Stimulated activated CD4-positive, alpha-beta T cell treated with anti-CD3 and anti-CD28 coated beads, Interleukin-4, amount 100 ng/mL, for 24 hours (primary cell): ENCODE data around the gene ATP5PO.
"Not testable (repeated sequence)": the region's sequence is repeated elsewhere in the genome, so short reads cannot be mapped to it uniquely, and the experiment has no call there.

ENCODE experiments used
- DNase-seq: peaks from one replicate; pipeline ENCODE4 v3.0.0-alpha.2; 2020

Gene ATP5PO

DNA sequence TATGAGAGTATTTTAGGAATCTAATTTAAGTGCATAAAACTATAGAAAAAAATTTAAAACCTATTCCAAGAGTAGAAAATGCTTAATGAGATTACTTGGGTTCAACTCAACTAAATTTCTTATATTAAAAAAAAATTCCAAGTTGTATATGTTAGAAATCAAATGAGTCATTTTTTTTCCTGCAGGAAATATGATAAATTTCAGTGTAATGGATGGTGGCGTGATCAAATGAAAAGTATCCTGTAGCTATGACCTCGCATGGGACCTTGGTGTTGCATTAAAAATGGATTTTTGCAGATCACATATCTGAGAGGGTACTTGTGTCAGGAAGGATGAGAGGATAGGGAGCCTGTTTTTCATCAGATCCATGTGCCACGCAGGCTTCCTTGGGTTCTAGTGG, 17.9 kb downstream of the ATP5PO start:
- no peak for DNase-seq

DNA sequence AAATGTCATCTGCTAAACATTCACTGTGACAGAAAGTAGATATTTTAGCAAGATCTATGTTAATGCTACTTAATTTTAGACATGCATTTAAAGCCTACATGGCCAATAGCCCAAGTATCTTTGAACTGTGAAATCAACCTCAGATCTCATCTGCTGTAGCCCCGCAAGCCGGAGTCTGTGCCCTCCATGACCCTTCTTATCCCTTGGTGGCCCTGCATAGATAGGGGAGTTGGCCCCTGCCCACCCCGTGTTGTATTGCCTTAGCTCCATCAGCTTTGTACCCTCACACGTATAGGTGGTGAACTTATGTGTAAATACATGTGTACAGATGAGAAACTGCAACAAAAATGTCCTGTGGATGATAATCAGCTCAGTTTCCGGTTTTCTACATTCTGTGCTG, 18.5 kb downstream of the ATP5PO start:
- no peak for DNase-seq

DNA sequence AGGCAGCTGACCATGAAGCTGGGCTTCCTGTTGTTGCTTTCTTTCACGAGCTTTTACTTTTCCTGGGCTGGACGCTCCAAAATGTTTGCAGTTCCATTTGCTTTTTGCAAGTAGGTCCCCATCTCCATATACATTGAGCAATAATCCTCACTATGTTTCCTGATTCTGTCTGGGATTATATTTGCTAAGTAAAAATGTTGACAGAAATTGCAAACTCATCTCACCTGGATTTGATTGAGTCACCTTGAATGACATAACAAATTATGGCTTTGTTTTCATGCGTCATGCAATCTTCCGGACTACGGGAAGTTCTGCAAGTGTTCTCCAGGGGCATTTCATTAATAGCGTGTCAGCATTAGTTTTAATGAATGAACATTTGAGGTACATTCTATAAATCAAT, 18.9 kb downstream of the ATP5PO start:
- DNase-seq: no peak

DNA sequence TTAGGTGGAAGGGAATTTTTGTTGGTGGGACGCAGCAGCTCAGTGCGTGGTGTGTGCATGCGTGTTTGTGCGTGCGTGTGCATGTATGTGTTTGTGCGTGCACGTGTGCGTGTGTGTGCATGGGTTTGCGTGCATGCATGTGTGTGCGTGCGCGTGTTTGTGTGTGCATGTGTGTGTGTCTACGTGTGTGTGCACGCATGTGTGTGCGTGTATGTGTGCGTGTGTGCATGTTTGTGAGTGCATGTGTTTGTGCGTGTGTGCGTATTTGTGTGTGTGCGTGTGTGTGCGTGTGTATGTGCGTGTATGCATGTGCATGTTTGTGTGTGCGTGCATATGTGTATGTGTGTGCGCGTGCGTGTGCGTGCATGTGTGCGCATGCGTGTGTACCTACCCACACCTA, 20.2 kb downstream of the ATP5PO start:
- no peak for DNase-seq

DNA sequence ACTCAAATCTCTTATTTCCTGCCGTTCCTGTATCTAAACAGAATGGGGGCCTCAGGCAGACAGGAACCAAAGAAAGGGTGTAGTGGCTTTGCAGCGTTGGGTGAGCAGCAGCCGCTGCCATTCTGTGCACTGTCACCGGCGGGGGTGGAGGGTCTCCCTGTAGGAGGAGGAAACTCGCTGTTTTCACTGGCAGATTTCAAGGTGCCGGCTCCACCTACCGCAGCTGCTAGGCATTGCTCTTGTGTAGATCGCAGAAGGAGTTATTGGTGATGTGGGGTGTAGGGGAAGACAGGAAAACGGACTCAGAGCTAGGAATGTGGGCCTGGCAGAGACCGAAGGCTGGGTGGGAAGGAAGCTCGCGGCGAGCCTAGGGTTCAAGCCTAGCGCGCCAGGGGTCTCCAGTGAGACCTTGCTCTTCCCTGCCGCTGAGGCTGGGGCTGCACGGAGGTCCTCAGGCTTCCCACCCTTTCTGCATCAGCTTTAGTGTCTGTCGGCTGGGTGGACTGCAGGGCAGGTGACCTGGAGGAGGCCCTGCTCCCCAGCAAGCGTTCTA, 20.8 kb downstream of the ATP5PO start:
- DNase-seq: peak; percentile 76

DNA sequence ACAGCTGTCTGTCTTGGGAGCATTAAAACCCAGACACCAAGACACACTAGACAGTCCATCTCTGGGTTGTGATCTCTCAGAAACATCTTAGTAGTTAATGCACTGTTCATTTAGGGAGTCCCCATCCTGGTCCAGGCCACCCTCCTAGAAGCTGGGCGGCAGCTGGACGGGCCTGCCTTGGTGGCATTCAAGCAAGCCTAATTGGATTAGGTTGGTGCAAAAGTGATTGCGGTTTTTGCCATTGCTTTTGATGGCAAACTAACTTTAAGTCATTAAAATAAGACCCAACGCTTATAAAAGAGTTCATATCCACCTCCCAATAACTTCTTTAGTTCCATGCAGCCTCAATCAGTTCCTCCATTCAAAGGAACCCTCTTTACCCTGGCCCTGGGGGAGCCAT, 21.7 kb downstream of the ATP5PO start:
- no peak for DNase-seq

DNA sequence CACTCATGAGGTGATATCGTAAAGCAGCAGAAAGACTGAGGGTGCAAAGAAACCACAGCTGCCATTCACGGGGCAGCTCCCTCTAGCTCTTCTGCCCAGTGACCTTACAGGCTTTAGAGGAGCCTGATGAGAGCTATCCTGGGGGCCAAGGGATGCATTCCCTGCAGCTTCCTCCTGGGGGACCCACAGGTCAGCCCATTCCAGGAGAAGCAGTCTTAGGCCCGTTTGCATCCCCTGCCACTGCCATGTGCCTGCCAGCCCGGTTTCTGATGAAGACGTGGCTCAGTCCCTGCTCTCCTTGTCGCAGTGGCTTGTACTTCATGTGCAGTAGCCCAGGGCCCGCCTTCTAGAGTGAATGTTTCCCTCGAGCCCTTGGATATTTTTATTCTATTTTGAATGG, 22.8 kb downstream of the ATP5PO start:
- DNase-seq: no peak

DNA sequence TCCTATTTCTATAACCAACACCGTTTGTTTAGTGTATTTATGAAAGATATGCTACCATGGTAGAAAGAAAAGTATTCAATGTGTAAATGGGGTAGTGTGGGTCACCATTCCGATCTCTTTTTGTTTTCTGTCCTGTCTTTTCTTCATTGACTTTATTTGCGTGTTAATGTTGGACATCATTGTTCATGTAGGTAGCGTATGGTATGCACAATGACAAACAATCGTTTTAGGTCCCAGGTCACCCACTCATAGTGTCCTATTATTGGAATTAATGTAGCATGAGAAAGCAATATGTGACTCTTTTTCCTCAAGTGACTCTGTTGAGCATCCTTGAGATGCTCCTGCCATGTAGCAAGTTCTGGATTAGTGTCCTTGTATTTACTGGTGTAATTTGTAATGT, 25.4 kb downstream of the ATP5PO start:
- DNase-seq: no peak

DNA sequence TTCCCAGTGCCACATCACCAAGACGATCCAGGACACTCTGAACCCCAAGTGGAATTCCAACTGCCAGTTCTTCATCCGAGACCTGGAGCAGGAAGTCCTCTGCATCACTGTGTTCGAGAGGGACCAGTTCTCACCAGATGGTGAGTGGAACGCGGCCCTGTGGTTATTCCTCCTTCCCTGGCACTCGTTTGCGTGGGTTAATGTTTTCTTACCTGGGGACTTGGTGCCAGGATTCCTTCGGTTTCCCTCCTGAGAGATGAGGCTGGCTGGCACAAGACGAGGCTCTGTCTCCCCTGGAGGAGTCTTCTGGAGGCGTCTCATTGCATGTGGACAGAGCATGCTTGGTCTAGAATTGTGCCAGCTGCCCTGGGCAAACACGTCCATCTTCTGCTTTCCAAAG, 29.3 kb downstream of the ATP5PO start:
- DNase-seq: no peak

DNA sequence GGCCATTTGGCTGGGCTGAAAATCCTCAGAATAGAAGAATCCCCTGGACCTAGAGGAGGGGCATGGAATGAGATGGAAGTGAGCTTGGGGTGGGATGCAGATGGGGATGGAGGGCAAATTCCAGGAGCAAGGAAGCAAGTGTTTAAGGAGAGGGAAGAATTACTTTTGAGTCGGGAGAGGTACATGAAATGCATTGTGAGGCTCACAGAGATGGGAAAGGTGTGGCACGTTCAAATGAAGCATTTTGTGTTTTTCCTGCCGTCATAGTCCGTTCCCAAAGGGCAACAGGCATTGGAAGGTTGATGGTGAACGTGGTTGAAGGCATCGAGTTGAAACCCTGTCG, 30.5 kb downstream of the ATP5PO start:
- DNase-seq: no peak

DNA sequence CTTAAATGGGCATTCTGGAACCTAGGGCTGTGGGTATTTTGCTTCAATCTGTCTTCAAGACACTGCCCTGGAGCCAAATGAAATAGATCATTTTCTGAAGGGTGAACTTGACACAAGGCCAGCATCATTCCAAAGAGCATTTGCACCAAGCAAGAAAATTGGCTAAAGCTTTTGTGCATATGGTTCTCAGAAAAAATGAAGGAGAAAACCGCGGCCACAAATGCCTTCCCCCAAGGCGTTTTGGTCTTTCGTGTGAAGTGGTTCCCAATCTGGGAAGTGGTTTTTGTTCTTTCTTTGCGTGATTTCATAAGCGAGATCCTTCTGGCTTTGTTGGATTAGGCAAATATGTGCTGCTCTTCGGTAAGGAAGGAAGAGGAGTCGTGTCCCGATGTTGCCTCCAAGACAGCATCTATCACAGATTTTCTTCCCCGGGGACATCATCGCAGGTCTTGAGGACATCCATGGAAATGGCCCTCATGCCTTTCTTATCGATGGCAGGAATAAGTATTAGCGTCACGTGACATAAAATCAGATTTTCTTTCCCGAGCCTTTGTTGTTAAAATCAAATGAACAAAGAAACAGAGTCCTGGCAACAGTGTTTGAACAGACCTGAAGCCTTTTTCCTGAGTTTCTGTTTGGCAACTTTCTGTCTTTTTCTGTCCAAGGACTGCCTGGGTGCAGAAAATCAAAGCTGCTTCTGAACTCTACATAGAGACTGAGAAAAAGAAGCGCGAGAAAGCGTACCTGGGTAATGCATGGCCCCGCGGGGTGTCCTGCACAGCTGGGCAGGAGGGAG, 31.0 kb downstream of the ATP5PO start:
- DNase-seq: no peak

DNA sequence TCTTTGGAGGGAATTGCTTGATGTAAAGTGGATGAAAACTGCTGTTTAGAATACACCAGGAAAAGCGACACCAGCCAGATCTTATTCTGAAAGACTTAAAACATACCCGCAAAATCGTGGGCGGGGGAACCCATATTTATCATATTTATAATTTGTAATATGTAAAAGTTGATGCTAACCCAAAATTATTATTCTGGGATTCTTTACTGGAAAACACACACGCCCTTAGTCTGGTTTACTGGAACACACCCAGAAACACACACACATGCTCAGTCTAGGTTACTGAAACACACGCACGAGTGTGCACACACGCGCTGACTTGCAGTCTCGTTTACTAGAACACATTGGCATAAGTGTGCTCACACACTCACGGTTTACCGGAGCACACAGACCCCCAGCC, 32.5 kb downstream of the ATP5PO start:
- no peak for DNase-seq

DNA sequence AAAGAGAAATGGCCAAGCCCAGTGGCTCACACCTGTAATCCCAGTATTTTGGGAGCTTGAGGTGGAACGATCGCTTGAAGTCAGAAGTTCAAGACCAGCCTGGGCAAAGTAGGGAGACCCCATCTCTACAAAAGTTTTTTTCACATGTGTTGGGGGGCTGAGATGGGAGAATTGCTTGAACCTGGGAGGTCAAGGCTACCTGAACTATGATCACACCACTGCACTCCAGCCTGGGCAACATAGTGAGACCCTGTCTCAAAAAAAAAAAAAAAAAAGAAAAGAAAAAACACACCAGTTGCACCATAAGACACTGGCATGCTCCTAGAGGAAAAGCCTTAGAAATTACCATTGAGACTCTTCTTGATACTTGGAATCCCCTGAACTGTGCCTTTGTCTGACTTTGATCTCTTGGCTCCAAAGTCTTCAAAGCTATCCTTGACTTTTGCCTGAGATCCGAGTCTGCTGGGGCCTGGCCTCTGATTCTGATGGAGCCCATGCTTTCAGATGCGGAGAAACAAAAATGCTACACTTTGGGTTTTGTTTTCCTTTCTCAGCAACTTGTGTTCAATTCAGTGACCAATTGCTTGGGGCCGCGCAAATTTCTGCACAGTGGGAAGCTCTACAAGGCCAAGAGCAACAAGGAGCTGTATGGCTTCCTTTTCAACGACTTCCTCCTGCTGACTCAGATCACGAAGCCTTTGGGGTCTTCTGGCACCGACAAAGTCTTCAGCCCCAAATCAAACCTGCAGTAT, 33.7 kb downstream of the ATP5PO start:
- DNase-seq: no peak

DNA sequence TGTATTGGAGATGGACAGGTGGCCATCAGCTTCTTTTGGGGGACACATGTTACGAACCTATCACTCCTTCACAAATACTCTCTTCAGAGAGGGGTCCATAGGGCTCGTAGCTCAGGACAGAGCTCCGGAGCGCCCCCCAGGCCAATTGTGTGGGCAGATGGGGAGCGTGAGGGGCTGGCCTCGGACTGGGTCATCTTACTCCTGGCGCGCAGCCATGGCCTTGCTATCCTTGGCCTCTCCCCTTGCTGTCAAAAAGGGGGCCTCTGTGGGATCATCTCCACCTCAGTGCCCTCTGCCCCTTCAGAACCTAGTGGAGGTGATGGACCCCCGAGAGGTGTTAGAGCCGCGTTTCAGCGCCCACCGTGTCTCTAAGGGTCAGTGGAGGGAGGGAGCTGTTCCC, 35.0 kb downstream of the ATP5PO start:
- no peak for DNase-seq

DNA sequence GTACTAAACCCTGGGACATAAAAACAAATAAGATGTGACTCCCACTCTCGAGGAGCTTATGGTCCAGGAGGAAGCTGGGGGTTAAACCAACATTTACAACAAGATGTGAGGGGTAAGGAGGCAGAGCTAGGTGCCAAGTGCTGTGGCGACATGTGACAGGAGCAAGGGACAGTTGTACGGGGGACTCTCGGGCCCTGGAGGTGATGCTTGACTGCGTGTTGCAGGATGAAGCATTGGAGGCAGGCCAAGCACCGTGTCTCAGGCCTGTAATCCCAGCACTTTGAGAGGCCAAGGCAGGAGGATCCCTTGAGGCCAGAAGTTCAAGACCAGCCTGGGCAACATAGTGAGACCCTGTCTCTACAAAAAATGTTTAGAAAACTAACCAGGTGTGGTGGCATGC, 36.8 kb downstream of the ATP5PO start:
- no peak for DNase-seq

DNA sequence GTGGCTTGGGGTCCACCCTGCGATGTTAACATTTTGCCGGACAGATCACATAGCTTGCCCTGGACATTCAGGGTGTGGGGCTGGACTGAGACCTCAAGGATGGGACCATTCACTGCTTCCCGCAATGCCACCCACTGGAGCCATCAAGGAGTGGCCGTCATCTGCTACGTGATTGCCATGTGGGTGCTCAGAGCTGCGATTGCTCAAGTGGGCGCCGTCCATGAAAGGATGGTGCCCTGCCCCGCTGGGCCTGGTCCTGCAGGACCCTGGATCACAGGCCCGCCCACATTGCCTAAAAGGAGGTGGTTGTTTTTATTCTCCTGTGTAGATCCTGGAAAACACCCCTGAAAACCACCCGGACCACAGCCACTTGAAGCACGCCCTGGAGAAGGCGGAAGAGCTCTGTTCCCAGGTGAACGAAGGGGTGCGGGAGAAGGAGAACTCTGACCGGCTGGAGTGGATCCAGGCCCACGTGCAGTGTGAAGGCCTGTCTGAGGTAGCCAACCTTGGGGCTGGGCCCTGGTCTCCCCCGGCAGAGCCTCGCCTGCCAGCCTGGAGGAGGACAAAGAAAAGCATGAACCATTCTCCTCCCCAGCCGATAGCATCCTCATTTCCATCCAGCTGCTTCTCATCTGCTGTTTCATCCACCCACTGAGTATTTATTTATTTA, 40.4 kb downstream of the ATP5PO start:
- DNase-seq: no peak

DNA sequence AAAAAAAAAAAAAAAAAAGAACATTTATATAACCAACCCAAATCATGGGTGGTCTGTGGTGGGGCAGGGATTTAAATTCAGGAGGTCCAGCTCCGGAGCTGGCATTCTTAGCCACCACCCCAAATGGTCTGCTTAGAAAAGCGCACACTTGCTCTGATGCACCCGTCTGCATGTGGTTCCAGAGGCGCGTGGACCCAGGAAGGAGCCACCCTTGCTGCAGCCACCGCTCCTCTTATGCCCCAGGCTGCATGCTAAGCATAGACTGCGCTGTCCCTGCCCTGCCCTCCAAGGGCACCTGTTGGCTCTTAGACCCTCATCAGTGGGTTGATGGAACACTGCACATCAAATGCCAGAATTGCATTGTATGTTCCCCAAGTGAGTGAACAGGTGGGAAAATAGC, 41.4 kb downstream of the ATP5PO start:
- no peak for DNase-seq

DNA sequence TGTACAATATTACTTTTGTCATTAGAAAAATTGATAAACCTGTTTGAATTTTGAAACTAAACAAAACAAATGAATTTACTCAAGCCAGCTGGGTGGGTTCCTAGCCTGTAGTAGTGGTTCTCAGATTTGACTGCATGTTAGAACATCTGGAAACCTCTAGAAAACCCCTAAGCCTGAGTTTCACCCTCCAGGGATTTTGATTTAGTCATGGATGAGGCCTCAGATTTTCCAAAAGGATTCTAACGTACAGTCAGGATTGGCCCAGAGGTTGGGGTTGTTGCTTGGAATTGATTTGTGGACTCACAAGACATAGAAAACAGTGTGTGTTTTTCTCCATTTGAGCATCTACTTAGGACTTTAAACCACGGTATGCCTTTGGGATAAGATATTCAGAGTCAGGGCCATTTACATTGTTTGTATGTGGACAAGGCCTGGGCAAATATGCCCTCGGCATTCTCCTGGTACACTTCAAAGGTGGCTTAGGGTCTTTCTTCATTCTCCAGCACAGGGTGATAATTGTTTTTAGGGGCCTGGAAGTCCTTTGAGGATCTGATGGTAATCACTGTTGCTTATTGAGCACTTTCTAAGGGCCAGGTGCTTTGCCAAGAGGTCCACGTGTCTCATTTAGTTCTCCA, 42.6 kb downstream of the ATP5PO start:
- DNase-seq: no peak

DNA sequence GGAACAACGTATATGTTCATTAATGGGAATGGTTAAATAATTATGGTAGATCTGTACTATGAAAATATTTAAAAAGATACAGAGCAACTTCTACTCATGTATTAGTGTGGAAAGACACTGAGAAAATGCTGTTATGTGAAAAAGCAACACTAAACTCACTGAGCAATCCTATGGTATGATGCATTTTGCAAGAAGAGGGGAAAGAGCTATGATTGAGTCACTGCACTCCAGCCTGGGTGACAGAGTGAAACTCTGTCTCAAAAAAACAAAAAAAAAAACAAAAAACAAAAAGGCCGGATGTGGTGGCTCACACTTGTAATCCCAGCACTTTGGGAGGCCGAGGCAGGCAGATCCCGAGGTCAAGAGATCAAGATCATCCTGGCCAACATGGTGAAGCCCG, 44.4 kb downstream of the ATP5PO start:
- DNase-seq: no peak

DNA sequence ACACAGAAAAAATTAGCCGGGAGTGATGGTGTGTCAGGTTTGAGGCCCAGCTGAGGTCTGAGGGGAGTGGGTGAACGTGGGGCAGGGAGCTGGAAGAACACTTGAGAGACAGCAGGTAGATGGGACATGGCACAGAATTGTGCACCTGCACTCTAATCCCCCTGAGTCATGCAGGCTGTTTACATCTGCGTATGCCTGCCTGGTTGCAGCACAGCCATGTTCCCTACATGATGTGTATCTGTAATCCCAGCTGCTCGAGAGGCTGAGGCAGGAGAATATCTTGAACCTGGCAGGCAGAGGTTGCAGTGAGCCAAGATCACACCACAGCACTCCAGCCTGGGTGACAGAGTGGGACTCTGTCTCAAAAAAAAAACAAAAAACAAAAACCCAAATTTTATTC, 44.8 kb downstream of the ATP5PO start:
- no peak for DNase-seq

DNA sequence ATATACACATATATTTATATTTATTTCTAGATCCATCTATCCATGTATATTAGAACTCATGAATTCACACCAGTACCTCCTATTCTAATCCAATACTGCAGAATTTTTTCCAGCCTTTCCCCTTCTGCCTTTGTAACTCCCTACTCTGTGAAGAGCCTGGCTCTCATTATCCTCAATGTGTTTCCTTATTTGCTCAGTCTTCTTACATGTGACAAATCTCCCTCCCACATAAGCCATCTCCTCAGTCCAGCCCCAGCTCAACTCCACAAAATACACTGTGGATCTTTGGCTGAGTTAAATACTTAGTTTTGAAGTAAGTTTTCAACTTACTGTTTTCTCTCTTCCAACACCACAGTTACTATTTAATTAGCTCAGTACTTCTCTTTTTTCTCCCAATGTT, 45.7 kb downstream of the ATP5PO start:
- DNase-seq: no peak

DNA sequence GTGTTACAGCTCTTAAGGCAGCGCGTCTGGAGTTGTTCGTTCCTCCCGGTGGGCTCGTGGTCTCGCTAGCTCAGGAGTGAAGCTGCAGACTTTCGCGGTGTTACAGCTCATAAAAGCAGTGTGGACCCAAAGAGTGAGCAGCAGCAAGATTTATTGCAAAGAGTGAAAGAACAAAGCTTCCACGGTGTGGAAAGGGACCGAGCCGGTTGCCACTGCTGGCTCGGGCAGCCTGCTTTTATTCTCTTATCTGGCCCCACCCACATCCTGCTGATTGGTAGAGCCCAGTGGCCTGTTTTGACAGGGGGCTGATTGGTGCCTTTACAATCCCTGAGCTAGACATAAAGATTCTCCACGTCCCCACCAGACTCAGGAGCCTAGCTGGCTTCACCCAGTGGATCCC, 47.7 kb downstream of the ATP5PO start:
- DNase-seq: not testable (repeated sequence)

DNA sequence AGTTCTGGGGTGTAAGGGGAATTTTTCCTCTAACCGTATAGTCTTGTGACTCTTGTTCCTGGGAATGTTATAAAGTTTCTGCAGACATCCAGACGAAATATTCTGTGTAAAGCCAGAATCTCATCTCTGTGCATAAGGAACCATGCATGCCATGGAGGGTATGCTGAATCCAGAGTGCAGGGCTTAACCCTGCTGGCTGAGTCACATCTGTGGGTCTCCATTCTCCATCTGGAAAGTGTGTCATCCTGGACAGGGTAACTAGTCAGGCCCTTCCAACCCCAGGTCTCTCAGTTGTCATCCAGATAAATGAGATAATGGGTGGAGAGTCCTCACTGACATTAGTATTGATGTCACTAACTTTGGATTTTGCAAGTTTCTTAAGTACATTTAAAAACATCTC, 48.8 kb downstream of the ATP5PO start:
- no peak for DNase-seq
